GM21825 (cell line): Measurements from ENCODE around the gene TSHZ3.

Experiments used
- ATAC-seq: cut with Tn5 transposase; IDR thresholded peaks from one replicate; pipeline ENCODE4 v1.9.1; 2021; ENCODE audit warnings: mild to moderate bottlenecking, moderate library complexity; ENCODE audit not compliant: unreplicated experiment

TSHZ3 gene

GRCh38 chr19:31339411-31339810 lies 9.8 kb downstream of the TSHZ3 start:
- no peak for ATAC-seq

- no peak for ATAC-seq
These were observed 11.0 kb downstream of the TSHZ3 start for GRCh38 chr19:31338069-31338776.

- no peak for ATAC-seq
These were observed 12.0 kb downstream of the TSHZ3 start for GRCh38 chr19:31337008-31337914.

GRCh38 chr19:31335716-31336115 lies 13.5 kb downstream of the TSHZ3 start:
- ATAC-seq: no peak

GRCh38 chr19:31334849-31335624 lies 14.2 kb downstream of the TSHZ3 start:
- no peak for ATAC-seq

- ATAC-seq: no peak
These were observed 15.0 kb downstream of the TSHZ3 start for GRCh38 chr19:31334101-31334848.

GRCh38 chr19:31332096-31332495 lies 17.1 kb downstream of the TSHZ3 start:
- ATAC-seq: no peak

- no peak for ATAC-seq
These were observed 17.7 kb downstream of the TSHZ3 start for GRCh38 chr19:31331536-31331935.

- no peak for ATAC-seq
These were observed 18.5 kb downstream of the TSHZ3 start for GRCh38 chr19:31330761-31331160.

GRCh38 chr19:31330237-31330636 lies 19.0 kb downstream of the TSHZ3 start:
- no peak for ATAC-seq

GRCh38 chr19:31329819-31330218 lies 19.4 kb downstream of the TSHZ3 start:
- ATAC-seq: no peak

GRCh38 chr19:31328238-31328637 lies 21.0 kb downstream of the TSHZ3 start:
- ATAC-seq: no peak

- ATAC-seq: no peak
These were observed 22.8 kb downstream of the TSHZ3 start for GRCh38 chr19:31326329-31327028.

- no peak for ATAC-seq
These were observed 23.9 kb downstream of the TSHZ3 start for GRCh38 chr19:31325342-31325741.

GRCh38 chr19:31319465-31319864 lies 29.8 kb downstream of the TSHZ3 start:
- ATAC-seq: no peak

GRCh38 chr19:31318790-31319425 lies 30.3 kb downstream of the TSHZ3 start:
- ATAC-seq: no peak

- ATAC-seq: no peak
These were observed 31.7 kb downstream of the TSHZ3 start for GRCh38 chr19:31317570-31317969.

GRCh38 chr19:31317093-31317492 lies 32.1 kb downstream of the TSHZ3 start:
- no peak for ATAC-seq

GRCh38 chr19:31316201-31316951 lies 32.9 kb downstream of the TSHZ3 start:
- no peak for ATAC-seq
